GM23338 (cell line): ENCODE data around the gene EMILIN3. TPM values are rescaled to one million over a fixed set of nuclear protein-coding genes. Genes with fewer than 3 reads are reported as not detected.

Source experiments
- ATAC-seq: fragments of 200-7000 bp; cut with Tn5 transposase; 3 replicates; pipeline ENCODE4 v1.9.1; 2020
- DNase-seq: peaks from one replicate; pipeline ENCODE4 v3.0.0-alpha.2; 2015; ENCODE audit warnings: low spot score
- H2AFZ ChIP-seq: fragments of 200-600 bp; sonication (generic); 2 replicates; pipeline ENCODE4 v1.8.0; 2016; ENCODE audit warnings: antibody characterized with exemption, mild to moderate bottlenecking, moderate library complexity
- H3F3A ChIP-seq: fragments of 200-600 bp; sonication (generic); replicated peaks from 2 replicates; pipeline ENCODE4 v1.8.0; 2017; ENCODE audit warnings: antibody characterized with exemption, mixed run types, low read depth
- H3K27ac ChIP-seq: fragments of 200-600 bp; sonication (generic); 2 replicates; pipeline ENCODE4 v1.6.1; 2016; ENCODE audit warnings: low read depth
- H3K27me3 ChIP-seq: fragments of 200-600 bp; sonication (generic); 2 replicates; pipeline ENCODE4 v1.8.0; 2016; ENCODE audit warnings: mild to moderate bottlenecking, mixed run types, moderate library complexity; ENCODE audit not compliant: insufficient read depth
- H3K36me3 ChIP-seq: fragments of 200-600 bp; sonication (generic); 2 replicates; pipeline ENCODE4 v1.8.0; 2016; ENCODE audit warnings: mild to moderate bottlenecking; ENCODE audit not compliant: insufficient read depth
- H3K4me1 ChIP-seq: fragments of 200-600 bp; sonication (generic); 2 replicates; pipeline ENCODE4 v1.8.0; 2016; ENCODE audit warnings: mild to moderate bottlenecking, moderate library complexity; ENCODE audit not compliant: insufficient read depth
- H3K4me2 ChIP-seq: fragments of 200-600 bp; sonication (generic); 2 replicates; pipeline ENCODE4 v1.7.1; 2017; ENCODE audit warnings: mixed run types
- H3K4me3 ChIP-seq: fragments of 200-600 bp; sonication (generic); 2 replicates; pipeline ENCODE4 v1.6.1; 2016; ENCODE audit warnings: mixed run types
- H3K79me2 ChIP-seq: fragments of 200-600 bp; sonication (generic); replicated peaks from 2 replicates; pipeline ENCODE4 v1.8.0; 2017; ENCODE audit warnings: mild to moderate bottlenecking; ENCODE audit not compliant: insufficient read depth
- H3K9me2 ChIP-seq: fragments of 200-600 bp; sonication (generic); 2 replicates; pipeline ENCODE4 v1.8.0; 2017; ENCODE audit not compliant: insufficient read depth
- H4K20me1 ChIP-seq: fragments of 200-600 bp; sonication (generic); replicated peaks from 2 replicates; pipeline ENCODE4 v1.8.0; 2017; ENCODE audit warnings: mild to moderate bottlenecking; ENCODE audit not compliant: insufficient read depth
- H3K27ac Mint-ChIP-seq: 2 replicates; pipeline ENCODE4 v1.8.0; 2020; ENCODE audit warnings: inconsistent platforms, mild to moderate bottlenecking, moderate library complexity, mixed read lengths
- H3K27me3 Mint-ChIP-seq: 3 replicates; pipeline ENCODE4 v1.8.0; 2022; ENCODE audit warnings: low read depth, mild to moderate bottlenecking, moderate library complexity, mixed read lengths, inconsistent platforms; ENCODE audit not compliant: insufficient read depth, poor library complexity
- H3K36me3 Mint-ChIP-seq: 3 replicates; pipeline ENCODE4 v1.8.0; 2021; ENCODE audit warnings: low read depth, mild to moderate bottlenecking, inconsistent platforms, moderate library complexity, mixed read lengths
- H3K4me1 Mint-ChIP-seq: 3 replicates; pipeline ENCODE4 v1.8.0; 2020; ENCODE audit warnings: mild to moderate bottlenecking, inconsistent platforms, mixed read lengths
- H3K4me3 Mint-ChIP-seq: 3 replicates; pipeline ENCODE4 v1.8.0; 2021; ENCODE audit warnings: moderate library complexity, mild to moderate bottlenecking, inconsistent platforms, mixed read lengths
- H3K9me3 Mint-ChIP-seq: 3 replicates; pipeline ENCODE4 v1.8.0; 2020; ENCODE audit warnings: moderate library complexity, mild to moderate bottlenecking, inconsistent platforms, mixed read lengths
- CTCF ChIP-seq, 2 experiments: fragments of 200-600 bp in 1 of 2; sonication (generic) in 1 of 2; conservative IDR thresholded peaks; 2 replicates each; pipeline versions ENCODE4 v1.5.1 to v1.6.1; 2016 to 2017; ENCODE audit warnings: antibody characterized with exemption in 2 of 2, low read depth in 2 of 2, mild to moderate bottlenecking in 2 of 2, moderate library complexity in 1 of 2
- EZH2 ChIP-seq: fragments of 200-600 bp; sonication (generic); IDR thresholded peaks from one replicate; pipeline ENCODE4 v1.8.0; 2017; ENCODE audit warnings: antibody characterized with exemption, mild to moderate bottlenecking, low read depth; ENCODE audit not compliant: unreplicated experiment
- EZH2phosphoT487 ChIP-seq: fragments of 200-600 bp; sonication (generic); IDR thresholded peaks from one replicate; pipeline ENCODE4 v1.8.1; 2018; ENCODE audit warnings: antibody characterized with exemption; ENCODE audit not compliant: unreplicated experiment
- NANOG ChIP-seq: IDR thresholded peaks from 2 replicates; pipeline ENCODE4 v1.6.1; 2016; ENCODE audit warnings: antibody characterized with exemption, borderline replicate concordance
- POLR2AphosphoS5 ChIP-seq: IDR thresholded peaks from 2 replicates; pipeline ENCODE4 v1.6.1; 2016; ENCODE audit warnings: antibody characterized with exemption, low read depth
- STAT1 ChIP-seq: IDR thresholded peaks from one replicate; pipeline ENCODE4 v1.6.1; 2016; ENCODE audit warnings: antibody characterized with exemption; ENCODE audit not compliant: unreplicated experiment
- ZNF114 ChIP-seq: fragments of 250-450 bp; sonication (Bioruptor Pico); IDR thresholded peaks from 2 replicates; pipeline ENCODE4 v1.5.0; 2020; ENCODE audit warnings: mild to moderate bottlenecking, moderate library complexity
- ZNF331 ChIP-seq: fragments of 250-450 bp; sonication (Bioruptor Pico); IDR thresholded peaks from 2 replicates; pipeline ENCODE4 v1.5.0; 2020; ENCODE audit warnings: low read depth, mild to moderate bottlenecking, moderate library complexity
- polyA plus RNA-seq: library from polyadenylated mRNA; unstranded; fragments of >200 nt; fragmentation: Nextera tagmentation; extraction: Ambion mirVana; gene quantifications from 2 replicates; pipeline ENCODE4 v1.2.1, GENCODE V29; 2016
- total RNA-seq: library from RNA; depleted of rRNA; stranded (reverse); fragments of >200 nt; shearing (Covaris generic); gene quantifications from 2 replicates; pipeline ENCODE4 v1.2.3, GENCODE V29; 2014
- TF ChIP-seq, protein P1 (sequence below): IDR thresholded peaks from 2 replicates; pipeline ENCODE4 v1.6.1; 2016; ENCODE audit warnings: antibody characterized with exemption
- TF ChIP-seq, protein P2 (sequence below): fragments of 250-450 bp; sonication (Bioruptor Pico); IDR thresholded peaks from 2 replicates; pipeline ENCODE4 v1.5.0; 2020; ENCODE audit warnings: mild to moderate bottlenecking, moderate library complexity
- TF ChIP-seq, protein P3 (sequence below): IDR thresholded peaks from one replicate; pipeline ENCODE4 v1.6.1; 2018; ENCODE audit warnings: antibody characterized with exemption; ENCODE audit not compliant: unreplicated experiment

The EMILIN3 gene
- total and polyA plus RNA-seq, 2 experiments from 2014 or later = 0.53 to 6.6 TPM

DNA sequence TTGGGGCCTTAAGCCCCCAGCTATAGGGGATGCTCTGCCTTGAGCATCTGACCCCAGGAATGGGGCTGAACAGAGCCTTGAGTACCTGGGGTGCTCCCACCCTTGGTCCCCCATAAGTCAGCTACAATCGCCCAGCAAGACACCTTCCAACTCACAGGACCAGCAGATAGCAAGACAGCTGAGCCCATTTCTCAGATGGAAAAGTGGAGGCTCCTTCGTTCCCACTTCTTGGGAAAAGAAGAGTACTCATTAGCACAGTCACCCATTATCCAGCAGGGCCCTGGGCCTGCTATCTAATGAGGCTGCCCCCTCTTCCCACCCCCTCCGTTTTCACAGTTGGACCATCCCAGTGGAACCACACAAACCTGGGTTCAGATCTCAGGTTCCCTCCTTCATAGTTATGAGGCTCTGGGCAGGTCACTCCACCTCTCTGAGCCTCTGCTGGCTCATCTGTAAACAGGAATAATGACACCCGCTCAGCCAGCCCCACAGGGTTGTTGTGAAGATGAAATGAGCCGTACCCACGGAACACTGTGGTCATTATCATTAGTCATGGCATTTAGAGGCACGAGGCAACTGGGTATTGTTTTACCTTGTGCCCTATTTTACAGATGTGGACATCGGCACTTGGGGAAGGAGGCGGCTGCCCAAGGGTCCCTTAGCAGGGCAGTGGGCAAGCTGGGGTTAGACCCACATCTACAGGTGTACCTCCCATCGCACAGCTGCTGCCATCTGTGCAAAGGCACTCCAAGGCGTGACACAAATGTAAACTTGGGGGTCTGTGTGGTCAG is 21.5 kb downstream of the EMILIN3 start:
- TF ChIP-seq, protein P1, sequence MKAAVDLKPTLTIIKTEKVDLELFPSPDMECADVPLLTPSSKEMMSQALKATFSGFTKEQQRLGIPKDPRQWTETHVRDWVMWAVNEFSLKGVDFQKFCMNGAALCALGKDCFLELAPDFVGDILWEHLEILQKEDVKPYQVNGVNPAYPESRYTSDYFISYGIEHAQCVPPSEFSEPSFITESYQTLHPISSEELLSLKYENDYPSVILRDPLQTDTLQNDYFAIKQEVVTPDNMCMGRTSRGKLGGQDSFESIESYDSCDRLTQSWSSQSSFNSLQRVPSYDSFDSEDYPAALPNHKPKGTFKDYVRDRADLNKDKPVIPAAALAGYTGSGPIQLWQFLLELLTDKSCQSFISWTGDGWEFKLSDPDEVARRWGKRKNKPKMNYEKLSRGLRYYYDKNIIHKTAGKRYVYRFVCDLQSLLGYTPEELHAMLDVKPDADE = no peak
- TF ChIP-seq, protein P2, sequence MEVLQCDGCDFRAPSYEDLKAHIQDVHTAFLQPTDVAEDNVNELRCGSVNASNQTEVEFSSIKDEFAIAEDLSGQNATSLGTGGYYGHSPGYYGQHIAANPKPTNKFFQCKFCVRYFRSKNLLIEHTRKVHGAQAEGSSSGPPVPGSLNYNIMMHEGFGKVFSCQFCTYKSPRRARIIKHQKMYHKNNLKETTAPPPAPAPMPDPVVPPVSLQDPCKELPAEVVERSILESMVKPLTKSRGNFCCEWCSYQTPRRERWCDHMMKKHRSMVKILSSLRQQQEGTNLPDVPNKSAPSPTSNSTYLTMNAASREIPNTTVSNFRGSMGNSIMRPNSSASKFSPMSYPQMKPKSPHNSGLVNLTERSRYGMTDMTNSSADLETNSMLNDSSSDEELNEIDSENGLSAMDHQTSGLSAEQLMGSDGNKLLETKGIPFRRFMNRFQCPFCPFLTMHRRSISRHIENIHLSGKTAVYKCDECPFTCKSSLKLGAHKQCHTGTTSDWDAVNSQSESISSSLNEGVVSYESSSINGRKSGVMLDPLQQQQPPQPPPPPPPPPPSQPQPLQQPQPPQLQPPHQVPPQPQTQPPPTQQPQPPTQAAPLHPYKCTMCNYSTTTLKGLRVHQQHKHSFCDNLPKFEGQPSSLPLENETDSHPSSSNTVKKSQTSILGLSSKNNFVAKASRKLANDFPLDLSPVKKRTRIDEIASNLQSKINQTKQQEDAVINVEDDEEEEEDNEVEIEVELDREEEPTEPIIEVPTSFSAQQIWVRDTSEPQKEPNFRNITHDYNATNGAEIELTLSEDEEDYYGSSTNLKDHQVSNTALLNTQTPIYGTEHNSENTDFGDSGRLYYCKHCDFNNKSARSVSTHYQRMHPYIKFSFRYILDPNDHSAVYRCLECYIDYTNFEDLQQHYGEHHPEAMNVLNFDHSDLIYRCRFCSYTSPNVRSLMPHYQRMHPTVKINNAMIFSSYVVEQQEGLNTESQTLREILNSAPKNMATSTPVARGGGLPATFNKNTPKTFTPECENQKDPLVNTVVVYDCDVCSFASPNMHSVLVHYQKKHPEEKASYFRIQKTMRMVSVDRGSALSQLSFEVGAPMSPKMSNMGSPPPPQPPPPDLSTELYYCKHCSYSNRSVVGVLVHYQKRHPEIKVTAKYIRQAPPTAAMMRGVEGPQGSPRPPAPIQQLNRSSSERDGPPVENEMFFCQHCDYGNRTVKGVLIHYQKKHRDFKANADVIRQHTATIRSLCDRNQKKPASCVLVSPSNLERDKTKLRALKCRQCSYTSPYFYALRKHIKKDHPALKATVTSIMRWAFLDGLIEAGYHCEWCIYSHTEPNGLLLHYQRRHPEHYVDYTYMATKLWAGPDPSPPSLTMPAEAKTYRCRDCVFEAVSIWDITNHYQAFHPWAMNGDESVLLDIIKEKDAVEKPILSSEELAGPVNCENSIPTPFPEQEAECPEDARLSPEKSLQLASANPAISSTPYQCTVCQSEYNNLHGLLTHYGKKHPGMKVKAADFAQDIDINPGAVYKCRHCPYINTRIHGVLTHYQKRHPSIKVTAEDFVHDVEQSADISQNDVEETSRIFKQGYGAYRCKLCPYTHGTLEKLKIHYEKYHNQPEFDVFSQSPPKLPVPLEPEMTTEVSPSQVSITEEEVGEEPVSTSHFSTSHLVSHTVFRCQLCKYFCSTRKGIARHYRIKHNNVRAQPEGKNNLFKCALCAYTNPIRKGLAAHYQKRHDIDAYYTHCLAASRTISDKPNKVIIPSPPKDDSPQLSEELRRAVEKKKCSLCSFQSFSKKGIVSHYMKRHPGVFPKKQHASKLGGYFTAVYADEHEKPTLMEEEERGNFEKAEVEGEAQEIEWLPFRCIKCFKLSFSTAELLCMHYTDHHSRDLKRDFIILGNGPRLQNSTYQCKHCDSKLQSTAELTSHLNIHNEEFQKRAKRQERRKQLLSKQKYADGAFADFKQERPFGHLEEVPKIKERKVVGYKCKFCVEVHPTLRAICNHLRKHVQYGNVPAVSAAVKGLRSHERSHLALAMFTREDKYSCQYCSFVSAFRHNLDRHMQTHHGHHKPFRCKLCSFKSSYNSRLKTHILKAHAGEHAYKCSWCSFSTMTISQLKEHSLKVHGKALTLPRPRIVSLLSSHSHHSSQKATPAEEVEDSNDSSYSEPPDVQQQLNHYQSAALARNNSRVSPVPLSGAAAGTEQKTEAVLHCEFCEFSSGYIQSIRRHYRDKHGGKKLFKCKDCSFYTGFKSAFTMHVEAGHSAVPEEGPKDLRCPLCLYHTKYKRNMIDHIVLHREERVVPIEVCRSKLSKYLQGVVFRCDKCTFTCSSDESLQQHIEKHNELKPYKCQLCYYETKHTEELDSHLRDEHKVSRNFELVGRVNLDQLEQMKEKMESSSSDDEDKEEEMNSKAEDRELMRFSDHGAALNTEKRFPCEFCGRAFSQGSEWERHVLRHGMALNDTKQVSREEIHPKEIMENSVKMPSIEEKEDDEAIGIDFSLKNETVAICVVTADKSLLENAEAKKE (CRISPR knock-in tag) = no peak
- no peak for TF ChIP-seq EZH2
- TF ChIP-seq, protein P3, sequence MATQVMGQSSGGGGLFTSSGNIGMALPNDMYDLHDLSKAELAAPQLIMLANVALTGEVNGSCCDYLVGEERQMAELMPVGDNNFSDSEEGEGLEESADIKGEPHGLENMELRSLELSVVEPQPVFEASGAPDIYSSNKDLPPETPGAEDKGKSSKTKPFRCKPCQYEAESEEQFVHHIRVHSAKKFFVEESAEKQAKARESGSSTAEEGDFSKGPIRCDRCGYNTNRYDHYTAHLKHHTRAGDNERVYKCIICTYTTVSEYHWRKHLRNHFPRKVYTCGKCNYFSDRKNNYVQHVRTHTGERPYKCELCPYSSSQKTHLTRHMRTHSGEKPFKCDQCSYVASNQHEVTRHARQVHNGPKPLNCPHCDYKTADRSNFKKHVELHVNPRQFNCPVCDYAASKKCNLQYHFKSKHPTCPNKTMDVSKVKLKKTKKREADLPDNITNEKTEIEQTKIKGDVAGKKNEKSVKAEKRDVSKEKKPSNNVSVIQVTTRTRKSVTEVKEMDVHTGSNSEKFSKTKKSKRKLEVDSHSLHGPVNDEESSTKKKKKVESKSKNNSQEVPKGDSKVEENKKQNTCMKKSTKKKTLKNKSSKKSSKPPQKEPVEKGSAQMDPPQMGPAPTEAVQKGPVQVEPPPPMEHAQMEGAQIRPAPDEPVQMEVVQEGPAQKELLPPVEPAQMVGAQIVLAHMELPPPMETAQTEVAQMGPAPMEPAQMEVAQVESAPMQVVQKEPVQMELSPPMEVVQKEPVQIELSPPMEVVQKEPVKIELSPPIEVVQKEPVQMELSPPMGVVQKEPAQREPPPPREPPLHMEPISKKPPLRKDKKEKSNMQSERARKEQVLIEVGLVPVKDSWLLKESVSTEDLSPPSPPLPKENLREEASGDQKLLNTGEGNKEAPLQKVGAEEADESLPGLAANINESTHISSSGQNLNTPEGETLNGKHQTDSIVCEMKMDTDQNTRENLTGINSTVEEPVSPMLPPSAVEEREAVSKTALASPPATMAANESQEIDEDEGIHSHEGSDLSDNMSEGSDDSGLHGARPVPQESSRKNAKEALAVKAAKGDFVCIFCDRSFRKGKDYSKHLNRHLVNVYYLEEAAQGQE = no peak
- TF ChIP-seq POLR2AphosphoS5 = no peak
- TF ChIP-seq NANOG = no peak
- no peak for TF ChIP-seq CTCF (conservative IDR thresholded peaks at IDR 0.05; ENCODE audit: low read depth in 2 of 2)
- TF ChIP-seq EZH2phosphoT487 = no peak
- no peak for TF ChIP-seq STAT1
- no peak for TF ChIP-seq ZNF331 (CRISPR knock-in tag)
- TF ChIP-seq ZNF114 (CRISPR knock-in tag) = no peak
- Histone ChIP-seq H2AFZ (no peak overlapping the region), H3K4me2 (no peak overlapping the region), H3K4me1 (peaks cover 3% of the 10 kb centered on the region; the same call in 1 of the 2 replicates), H3K4me3 (no peak overlapping the region), H3K27ac (no peak overlapping the region), H4K20me1 (no peaks in the 10 kb centered on the region), H3F3A (no peaks in the 10 kb centered on the region), H3K79me2 (no peaks in the 10 kb centered on the region), H3K27me3 (no peaks in the 10 kb centered on the region), H3K36me3 (no peaks in the 10 kb centered on the region), H3K9me2 (no peaks in the 10 kb centered on the region)
- Mint-ChIP-seq H3K36me3 (no peaks in the 10 kb centered on the region; the same call in 1 of the 3 replicates), H3K4me3 (no peak overlapping the region), H3K27ac (no peak overlapping the region), H3K4me1 (peaks cover 9% of the 10 kb centered on the region), H3K27me3 (peaks cover 13% of the 10 kb centered on the region), H3K9me3 (no peaks in the 10 kb centered on the region)
- no peak for DNase-seq
- ATAC-seq = no peak
